ENCODE measurements around the gene DGKB.

GRCh38 chr7:14738086-14738485 is 164.5 kb downstream of the DGKB start:
- no peak for TF ChIP-seq YY1 (IDR thresholded peaks at IDR 0.05; ENCODE audit: insufficient read depth, insufficient read length)
- no peak for TF ChIP-seq ZNF274 (IDR thresholded peaks at IDR 0.05; ENCODE audit: low read depth, low read length)
- TF ChIP-seq SUZ12 (IDR thresholded peaks at IDR 0.05; ENCODE audit: extremely low read depth, insufficient read depth, insufficient read length): no peak

Measured in NT2/D1 (cell line).